K562 (cell line): ENCODE results near the gene SERPINA12.

Experiments used
- SMAD4 ChIP-seq: fragments of 250-450 bp; sonication (Bioruptor Pico); conservative IDR thresholded peaks from 2 replicates; pipeline ENCODE4 v1.8.0; 2021; ENCODE audit warnings: inconsistent platforms, mild to moderate bottlenecking, moderate library complexity
- SNIP1 ChIP-seq: fragments of 450-650 bp; IDR thresholded peaks from 2 replicates; pipeline ENCODE4 v1.7.1; 2017; ENCODE audit warnings: low read depth, mild to moderate bottlenecking

GRCh38 chr14:94531187-94531586 lies 21.9 kb upstream of the SERPINA12 start:
- TF ChIP-seq SMAD4 (CRISPR knock-in tag) (no peak), SNIP1 (no peak)
